GM12873 (cell line): ENCODE measurements around the gene ATXN10.

Experiments used
- TF ChIP-seq, protein P1 (sequence below): IDR thresholded peaks from 2 replicates; pipeline ENCODE4 v1.5.1; 2012; ENCODE audit warnings: low read depth, mild to moderate bottlenecking, moderate library complexity, low read length, control low read depth; ENCODE audit not compliant: insufficient read depth; ENCODE audit errors: missing control alignments

ATXN10 gene

DNA sequence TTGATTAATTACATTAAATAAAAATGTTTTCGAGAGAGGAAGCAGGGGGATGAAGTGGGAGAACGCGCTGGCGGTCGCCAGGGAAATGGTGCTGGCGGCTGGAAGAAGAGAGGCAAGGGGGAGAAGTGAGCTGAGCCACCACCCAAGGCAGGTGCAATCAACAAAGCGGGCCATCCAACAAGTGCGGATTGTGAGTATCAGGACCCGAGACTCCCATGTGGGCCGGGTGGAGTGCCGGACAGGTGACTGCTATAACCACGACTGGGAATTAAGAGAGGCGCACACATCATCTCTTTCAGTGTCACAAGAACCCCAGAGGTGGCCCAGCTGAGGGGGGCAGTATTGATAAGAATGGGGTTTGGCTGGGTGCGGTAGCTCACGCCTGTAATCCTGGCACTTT, 41.2 kb upstream of the ATXN10 start:
- TF ChIP-seq, protein P1, sequence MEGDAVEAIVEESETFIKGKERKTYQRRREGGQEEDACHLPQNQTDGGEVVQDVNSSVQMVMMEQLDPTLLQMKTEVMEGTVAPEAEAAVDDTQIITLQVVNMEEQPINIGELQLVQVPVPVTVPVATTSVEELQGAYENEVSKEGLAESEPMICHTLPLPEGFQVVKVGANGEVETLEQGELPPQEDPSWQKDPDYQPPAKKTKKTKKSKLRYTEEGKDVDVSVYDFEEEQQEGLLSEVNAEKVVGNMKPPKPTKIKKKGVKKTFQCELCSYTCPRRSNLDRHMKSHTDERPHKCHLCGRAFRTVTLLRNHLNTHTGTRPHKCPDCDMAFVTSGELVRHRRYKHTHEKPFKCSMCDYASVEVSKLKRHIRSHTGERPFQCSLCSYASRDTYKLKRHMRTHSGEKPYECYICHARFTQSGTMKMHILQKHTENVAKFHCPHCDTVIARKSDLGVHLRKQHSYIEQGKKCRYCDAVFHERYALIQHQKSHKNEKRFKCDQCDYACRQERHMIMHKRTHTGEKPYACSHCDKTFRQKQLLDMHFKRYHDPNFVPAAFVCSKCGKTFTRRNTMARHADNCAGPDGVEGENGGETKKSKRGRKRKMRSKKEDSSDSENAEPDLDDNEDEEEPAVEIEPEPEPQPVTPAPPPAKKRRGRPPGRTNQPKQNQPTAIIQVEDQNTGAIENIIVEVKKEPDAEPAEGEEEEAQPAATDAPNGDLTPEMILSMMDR: no peak

DNA sequence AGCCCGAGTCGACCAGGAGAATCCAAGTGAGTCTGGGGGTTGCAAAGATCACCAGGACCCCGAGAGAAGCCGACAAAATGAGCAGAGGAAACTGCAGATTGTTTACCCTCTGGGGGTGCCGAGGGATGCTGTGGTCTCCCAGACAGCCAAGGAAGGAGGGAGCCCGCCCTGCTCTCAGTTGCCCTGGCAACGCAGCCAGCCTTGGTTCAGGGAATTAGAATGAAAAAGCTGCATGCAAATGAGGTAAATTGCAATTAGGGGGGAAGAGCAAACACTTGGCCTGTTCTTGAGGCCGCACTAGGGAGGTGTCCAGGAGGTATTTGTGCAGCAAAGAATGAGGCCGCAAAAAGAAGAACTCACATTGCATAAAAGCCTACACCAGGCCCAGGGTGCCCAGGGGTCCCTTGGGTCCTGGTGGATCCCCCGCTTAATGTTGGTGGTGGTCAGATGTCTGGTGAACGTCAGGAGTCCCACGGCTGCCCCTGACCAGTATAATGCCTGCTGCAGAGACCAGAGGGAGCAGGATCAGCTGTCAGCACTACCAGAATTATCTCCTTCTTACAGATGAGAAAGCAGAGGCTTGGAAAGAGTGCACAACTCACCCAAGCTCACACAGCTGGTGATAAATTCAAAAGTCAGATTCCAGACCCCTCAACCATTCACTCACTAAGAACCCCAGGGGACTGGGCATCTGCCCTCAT, 40.3 kb upstream of the ATXN10 start:
- TF ChIP-seq, protein P1: no peak

DNA sequence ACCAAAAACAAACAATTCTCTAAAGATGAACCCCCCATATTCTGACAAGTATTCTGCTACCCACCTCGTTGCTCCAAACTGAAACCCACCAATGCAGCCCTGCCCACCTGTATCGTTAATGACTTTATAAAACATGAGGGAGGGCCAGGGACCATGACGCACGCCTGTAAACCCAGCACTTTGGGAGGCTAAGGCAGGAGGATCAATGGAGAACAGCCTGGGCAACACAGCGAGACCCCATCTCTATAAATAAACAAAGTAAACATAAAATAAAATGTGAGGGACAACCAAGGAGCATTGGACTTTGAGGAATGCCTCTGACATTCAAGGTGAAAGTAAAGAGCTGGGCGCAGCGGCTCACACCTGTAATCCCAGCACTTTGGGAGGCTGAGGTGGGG, 39.8 kb upstream of the ATXN10 start:
- TF ChIP-seq, protein P1: no peak

DNA sequence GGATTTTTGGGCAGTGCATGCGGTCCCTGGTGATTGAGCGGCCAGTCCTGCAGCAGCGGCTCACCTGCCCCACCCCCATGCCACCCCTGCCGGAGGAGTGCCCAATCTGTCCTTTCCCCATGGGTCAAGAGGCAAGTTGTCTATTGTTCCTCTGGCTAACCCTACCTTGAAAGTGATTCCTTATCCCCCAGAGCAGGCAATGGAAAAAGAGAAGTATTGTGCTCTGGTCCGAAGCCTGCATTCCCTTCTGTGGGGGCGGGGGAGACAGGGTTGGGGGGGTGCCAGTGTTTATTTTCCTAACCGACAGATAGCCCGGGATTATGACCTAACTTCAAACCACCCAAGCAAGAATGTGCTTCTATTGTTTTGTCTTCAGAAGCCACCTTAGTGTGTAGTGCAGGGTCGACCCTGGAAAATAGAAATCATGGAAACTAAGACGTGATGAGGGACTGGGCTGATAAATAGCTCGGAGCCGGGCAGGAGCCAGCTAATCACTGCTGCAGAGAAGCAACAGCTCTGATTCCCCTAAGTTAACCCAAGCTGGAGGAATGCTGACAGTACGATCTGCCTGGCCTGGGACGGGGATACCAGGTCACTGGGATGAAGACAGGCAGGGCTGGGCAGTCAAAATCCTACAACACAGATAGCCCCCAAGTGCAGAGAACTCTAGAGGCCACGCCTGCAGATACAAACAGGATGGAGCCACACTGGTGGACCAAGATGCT, 38.7 kb upstream of the ATXN10 start:
- TF ChIP-seq, protein P1: no peak

DNA sequence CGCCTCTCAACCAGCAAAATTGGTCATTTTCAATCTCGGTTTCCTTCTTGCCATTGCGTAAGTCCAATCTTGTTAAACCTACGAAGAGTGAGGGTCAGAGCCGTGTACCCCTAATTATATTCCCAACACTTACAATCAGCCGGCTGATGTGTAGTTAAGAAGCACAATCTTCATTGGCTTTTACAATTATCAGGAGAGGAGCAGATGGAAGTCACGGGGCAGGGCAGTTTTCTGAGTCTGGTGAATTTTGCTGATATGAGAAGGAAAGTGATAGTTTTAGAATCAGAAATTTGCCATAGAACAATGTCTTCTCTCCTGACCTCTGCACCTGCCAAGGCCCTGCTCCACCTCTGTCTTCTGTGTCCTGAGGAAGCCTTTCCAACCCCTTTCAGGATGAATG, 35.0 kb upstream of the ATXN10 start:
- TF ChIP-seq, protein P1: no peak

DNA sequence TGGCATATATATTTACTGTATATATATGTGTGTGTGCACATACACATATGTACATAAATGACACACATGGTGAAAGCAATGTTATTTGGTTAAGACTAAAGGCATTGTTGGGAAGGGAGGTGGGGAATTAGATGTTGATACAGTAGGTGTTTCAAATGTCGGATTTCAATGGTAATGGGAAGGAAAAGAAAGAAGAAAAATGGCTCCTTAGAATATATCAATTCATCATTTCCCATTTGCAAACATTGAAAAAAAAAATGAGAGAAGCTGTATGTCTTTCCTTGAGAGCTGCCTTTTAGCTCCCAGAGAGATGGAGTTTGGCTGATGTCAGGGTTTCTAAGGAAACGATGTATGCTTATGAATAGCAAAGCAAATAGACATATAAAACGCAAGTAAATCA, 33.4 kb upstream of the ATXN10 start:
- TF ChIP-seq, protein P1: no peak

DNA sequence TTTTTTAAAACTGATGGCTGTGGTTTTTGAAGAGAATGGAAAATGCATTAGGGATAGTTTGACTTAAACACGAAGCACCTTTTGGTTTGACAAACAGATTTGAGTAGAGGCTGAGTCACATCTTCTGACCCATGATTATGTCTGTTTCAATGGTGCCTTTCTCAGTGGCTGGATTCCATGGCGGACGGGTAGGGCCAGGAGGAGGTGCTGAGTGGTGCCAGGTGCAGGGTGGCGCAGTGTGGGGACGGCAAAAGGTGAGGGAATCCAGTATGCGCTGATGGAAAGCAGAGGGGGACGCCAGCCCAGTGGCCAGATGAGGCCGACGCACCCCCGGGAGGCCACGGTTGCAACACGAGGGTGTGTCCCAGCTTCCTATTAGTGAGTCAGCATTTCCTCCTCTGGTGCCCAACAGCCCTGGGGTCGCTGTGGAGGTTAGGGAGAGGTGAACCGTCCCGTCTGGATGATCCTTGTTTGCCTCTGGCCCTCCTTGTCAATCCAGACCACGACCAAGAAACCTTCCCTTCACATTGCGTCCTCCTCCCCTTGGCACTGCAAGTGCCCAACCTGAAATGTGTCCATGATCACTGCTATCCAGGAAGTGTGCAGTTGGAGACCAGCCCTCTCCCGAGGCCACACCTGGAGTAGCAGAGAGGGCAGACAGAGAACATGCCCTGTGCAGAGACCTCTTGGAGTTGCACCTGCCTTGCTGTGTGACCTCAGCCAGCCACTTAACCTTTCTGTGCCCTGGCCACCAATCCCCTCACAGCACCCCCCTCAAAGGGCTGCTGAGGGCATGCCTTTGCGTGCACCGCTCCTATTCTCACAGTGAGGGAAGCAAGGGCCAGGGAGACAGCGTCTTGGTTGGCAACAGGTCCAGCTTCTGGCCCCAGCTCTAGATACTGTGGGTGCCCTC, 32.5 kb upstream of the ATXN10 start:
- TF ChIP-seq, protein P1: no peak
